SIG-M5 treated with dmso at 0.1 percent for 504 hours (cell line): ENCODE data around the gene VASH1.

Experiments
- DNase-seq: peaks from one replicate; lab custom pipeline; 2025; ENCODE audit not compliant: unreplicated experiment; lab: John Stamatoyannopoulos, UW

The VASH1 gene

DNA sequence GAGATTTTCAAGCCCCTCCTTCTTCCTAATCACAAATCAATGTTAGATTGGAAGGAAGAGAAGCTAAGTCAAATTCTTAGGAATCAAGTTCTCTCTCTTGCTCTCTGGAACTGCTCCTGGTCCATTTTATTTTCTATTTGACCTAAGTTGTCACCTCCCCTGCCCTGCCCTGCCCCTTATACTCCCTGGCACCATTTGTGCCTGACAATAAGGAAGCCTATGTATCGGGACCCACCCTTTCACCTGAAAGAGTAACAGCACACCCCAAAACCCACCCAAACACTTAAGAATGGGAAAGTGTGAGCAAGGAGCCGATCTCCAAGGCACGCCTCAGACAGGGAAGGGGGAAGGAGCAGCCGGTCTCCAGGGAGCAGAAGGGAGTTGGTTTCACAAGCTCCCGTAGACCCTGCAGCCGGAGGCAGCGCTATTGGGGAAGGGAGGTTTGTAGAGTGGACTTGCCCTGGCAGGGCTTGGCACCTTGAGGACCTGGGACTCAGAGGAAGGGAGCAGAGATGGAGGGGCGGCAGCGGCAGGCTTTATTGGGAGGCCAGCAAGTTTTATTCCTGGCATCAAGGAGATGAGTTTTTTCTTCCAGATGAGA lies 66.5 kb downstream of the VASH1 start:
- no peak for DNase-seq

DNA sequence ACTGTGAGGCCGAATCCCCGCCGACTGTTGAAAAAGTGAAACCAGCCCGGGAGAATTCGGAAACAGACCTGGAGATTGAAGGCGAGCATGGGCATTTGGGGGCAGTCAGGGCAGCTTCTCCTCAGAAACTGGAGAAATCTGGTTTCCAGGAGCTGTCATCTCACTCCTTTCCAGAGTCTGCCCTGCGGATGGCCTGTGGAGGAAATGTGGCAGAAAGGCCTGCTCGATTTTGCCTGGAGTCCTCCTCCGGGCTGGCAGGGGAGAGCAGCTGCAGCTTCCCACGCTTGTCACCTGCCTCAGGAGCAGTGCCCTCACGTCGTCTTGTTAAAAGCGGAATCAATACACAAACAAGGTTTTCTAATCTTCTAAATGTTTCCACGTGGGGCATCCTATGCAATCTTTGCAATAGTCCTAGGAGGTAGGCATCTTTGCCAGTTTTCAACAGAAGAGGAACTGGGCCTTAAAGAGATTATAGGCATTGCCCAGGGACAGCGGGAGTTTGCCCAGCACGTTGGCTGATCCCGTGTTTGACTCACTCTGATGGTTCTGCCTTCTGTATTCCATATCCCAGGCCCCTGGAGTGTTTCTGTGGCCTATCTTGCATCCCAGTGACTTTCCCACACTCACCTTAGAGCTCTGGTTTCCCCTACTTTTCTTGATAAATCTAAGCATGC lies 67.2 kb downstream of the VASH1 start:
- DNase-seq: no peak

DNA sequence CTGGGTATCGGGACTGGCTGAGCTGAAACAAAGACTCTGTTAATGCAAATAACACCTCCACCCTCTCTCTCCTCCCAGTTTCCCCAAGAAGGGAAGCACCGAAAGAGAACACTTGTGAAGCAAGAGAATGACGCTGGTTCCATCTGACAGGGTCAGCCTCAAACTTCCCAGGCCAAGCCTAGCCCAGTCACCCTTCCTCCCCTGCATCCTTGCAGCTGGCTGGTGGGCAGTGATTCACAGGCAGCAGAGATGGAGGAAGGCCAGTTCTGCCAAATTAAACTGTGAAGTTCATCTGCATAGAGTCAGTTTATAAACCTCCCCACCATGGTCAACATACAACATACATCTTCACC lies 67.7 kb downstream of the VASH1 start:
- no peak for DNase-seq

DNA sequence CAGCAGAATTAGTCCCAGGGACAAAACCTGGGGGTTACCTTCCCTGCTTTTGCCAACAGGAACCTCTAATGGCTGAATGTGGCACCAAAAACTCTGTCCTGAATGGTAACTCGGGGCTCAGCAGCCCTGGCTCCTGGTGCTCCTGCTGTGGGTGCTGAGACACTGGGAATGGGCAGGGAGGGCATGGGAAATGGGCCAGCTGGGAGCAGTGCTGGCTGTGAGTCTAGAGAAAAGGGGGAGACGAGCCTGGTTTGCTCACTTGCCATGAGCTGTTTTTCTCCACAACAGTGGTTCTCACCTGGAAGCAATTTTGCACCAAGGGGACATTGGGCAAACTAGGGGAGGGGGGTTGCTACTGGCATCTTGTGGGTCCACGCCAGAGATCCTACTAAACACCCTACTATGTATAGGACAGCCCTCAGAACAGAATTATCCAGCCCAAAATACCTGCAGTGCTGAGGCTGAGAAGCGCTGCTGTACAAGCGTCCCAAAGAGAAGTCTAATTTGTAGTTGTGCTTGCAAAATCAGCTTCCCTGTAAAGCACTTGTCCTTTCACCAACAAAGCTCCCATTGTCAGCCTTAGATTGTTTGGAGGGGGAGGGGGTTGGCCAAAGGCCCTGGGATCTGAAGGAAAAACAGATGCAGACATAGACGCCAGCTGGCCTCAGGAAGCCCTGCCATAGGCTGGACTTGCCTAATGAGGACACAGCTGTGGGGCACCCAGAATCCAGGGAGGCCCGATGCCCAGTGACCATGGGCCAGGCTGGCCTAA lies 68.6 kb downstream of the VASH1 start:
- no peak for DNase-seq

DNA sequence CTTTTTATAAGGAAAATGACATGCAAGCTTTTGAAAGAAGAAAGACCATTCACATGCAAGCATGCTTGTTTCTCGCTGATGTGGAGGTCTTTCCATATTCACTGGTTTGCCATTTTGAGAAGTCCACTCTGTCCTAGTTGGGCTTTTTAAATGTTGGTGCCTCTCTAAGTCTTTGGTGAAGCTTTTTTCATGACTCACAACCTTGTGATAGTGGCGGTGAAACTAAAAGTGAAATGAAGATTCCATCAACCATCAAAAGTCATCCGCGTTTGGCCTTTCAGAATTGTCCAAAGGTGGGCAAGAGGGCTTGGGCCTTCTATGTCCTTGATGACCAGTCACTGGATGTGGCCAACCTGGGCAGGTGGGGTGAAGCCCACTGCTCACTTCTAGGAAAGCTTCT lies 69.3 kb downstream of the VASH1 start:
- no peak for DNase-seq

DNA sequence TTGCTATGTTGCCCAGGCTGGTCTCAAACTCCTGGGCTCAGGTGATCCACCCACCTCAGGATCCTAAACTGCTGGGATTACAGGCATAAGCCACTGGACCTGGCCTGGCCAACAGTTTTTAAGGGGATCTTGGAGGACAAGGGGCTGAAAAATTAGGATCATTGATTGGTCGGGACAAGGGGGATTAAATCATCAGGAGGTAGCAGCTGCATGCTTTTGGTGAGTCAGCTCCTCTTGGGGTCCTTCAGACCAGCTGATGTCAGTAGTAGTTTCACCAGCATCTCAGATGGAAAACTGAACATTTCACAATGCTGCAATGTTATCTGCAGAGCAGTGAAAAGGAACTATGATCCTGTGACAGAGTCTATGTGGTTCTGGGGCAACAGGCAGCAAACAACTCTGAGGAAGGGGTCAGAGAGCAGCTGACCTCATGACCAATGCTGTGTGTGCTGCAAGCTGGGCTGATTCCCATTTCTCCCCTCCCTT lies 71.3 kb downstream of the VASH1 start:
- peak; percentile 39 for DNase-seq
